Breast epithelium (tissue), 3 donors: ENCODE results near the gene SLC25A41.

Source experiments
- CTCF ChIP-seq, 3 donors: fragments of 450-650 bp; IDR thresholded peaks; one replicate each; pipeline ENCODE4 v1.5.1; 2016 to 2017; ENCODE audit warnings: antibody characterized with exemption in 3 of 3, mild to moderate bottlenecking in 3 of 3, moderate library complexity in 3 of 3
- POLR2A ChIP-seq: fragments of 450-650 bp; IDR thresholded peaks from one replicate; pipeline ENCODE4 v1.6.1; 2016; ENCODE audit warnings: antibody characterized with exemption, mild to moderate bottlenecking, moderate library complexity
- POLR2AphosphoS5 ChIP-seq, 3 donors: sonication (generic); formaldehyde crosslinking; IDR thresholded peaks; one replicate each; pipeline ENCODE4 v1.6.1; 2017; ENCODE audit warnings: antibody characterized with exemption in 3 of 3

GRCh38 chr19:6431891-6432290 lies 1.7 kb downstream of the SLC25A41 start:
- TF ChIP-seq CTCF (IDR thresholded peaks at IDR 0.05) (no peak), POLR2AphosphoS5 (IDR thresholded peaks at IDR 0.05) (no peak), POLR2A (no peak)
